Breast epithelium (tissue), 4 donors: ENCODE data around the gene SENP6. TPM values are rescaled to one million over a fixed set of nuclear protein-coding genes. Genes with fewer than 3 reads are reported as not detected.

Source experiments
- DNase-seq, 2 donors: peaks; one replicate each; pipeline ENCODE4 v3.0.0-alpha.2; 2019; ENCODE audit warnings: low spot score in 2 of 2
- H3K27ac ChIP-seq, 2 donors: fragments of 200-600 bp; sonication (generic) in 1 of 2; one replicate each; pipeline ENCODE4 v1.5.1; 2016 to 2019; ENCODE audit warnings: mild to moderate bottlenecking in 1 of 2
- H3K27me3 ChIP-seq, 2 donors: fragments of 200-600 bp; sonication (generic) in 1 of 2; one replicate each; pipeline versions ENCODE4 v1.5.1 to v1.6.0; 2017 to 2019; ENCODE audit warnings: control low read depth in 1 of 2, mild to moderate bottlenecking in 1 of 2
- H3K36me3 ChIP-seq: fragments of 200-600 bp; one replicate; pipeline ENCODE4 v1.5.1; 2019
- H3K4me1 ChIP-seq, 2 donors: fragments of 200-600 bp; sonication (generic); one replicate each; pipeline ENCODE4 v1.5.1; 2016 to 2019; ENCODE audit warnings: control low read depth in 1 of 2
- H3K4me3 ChIP-seq, 3 donors: fragments of 200-600 bp; sonication (generic); 1 replicate in 2 of 3; 2 replicates in 1 of 3; pipeline ENCODE4 v1.5.1; 2016 to 2019; ENCODE audit warnings: mild to moderate bottlenecking in 3 of 3, moderate library complexity in 2 of 3
- H3K9me3 ChIP-seq, 2 donors: fragments of 200-600 bp; sonication (generic) in 1 of 2; one replicate each; pipeline ENCODE4 v1.5.1; 2016 to 2019; ENCODE audit warnings: control low read depth in 1 of 2
- POLR2A ChIP-seq: fragments of 450-650 bp; IDR thresholded peaks from one replicate; pipeline ENCODE4 v1.6.1; 2016; ENCODE audit warnings: antibody characterized with exemption, mild to moderate bottlenecking, moderate library complexity
- POLR2AphosphoS5 ChIP-seq, 3 donors: sonication (generic); formaldehyde crosslinking; IDR thresholded peaks; one replicate each; pipeline ENCODE4 v1.6.1; 2017; ENCODE audit warnings: antibody characterized with exemption in 3 of 3
- intact Hi-C: fragments of 100-400 bp; cut with DNase I; formaldehyde crosslinking; loops from one replicate; pipeline ENCODE4 v1.15.1; 2023; ENCODE audit warnings: low total_unique reads
- total RNA-seq, 3 donors: library from RNA; depleted of rRNA; stranded (reverse); fragments of >200 nt; gene quantifications; one replicate each; pipeline ENCODE4 v1.1.0, GENCODE V29; 2016
- TF ChIP-seq, protein P1 (sequence below), 3 donors: fragments of 450-650 bp; IDR thresholded peaks; one replicate each; pipeline ENCODE4 v1.5.1; 2016 to 2017; ENCODE audit warnings: antibody characterized with exemption in 3 of 3, mild to moderate bottlenecking in 3 of 3, moderate library complexity in 3 of 3

SENP6 gene
- total RNA-seq, 3 donors from 2014 or later = 93.5 to 189 (median 152) TPM

- H3K36me3 ChIP-seq = no peaks in the 10 kb centered on the region
- TF ChIP-seq, protein P1, sequence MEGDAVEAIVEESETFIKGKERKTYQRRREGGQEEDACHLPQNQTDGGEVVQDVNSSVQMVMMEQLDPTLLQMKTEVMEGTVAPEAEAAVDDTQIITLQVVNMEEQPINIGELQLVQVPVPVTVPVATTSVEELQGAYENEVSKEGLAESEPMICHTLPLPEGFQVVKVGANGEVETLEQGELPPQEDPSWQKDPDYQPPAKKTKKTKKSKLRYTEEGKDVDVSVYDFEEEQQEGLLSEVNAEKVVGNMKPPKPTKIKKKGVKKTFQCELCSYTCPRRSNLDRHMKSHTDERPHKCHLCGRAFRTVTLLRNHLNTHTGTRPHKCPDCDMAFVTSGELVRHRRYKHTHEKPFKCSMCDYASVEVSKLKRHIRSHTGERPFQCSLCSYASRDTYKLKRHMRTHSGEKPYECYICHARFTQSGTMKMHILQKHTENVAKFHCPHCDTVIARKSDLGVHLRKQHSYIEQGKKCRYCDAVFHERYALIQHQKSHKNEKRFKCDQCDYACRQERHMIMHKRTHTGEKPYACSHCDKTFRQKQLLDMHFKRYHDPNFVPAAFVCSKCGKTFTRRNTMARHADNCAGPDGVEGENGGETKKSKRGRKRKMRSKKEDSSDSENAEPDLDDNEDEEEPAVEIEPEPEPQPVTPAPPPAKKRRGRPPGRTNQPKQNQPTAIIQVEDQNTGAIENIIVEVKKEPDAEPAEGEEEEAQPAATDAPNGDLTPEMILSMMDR (IDR thresholded peaks at IDR 0.05) = no peak
- no peak for TF ChIP-seq POLR2AphosphoS5 (IDR thresholded peaks at IDR 0.05)
- no peak for TF ChIP-seq POLR2A
These were observed 149.8 kb downstream of the SENP6 start for GRCh38 chr6:75751443-75751842.

DNA sequence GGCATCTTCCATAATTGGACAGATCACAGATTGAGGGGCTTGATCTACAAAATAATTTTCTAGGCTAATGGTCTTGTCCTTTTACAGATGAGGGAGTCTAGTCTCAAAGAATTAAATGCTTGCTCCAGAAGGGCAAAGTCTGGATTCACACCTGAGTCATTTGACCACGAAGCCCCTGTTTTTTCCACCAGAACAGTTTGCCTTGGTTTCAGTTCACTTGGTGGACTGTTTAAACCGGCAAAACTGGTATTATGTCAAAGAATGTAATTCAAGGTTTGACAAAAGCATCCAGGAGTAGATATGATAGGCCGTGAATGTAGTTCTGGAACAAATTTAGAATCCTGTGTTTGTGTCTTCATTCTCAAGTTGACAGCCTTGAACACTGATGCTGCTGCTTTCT lies 150.7 kb downstream of the SENP6 start:
- DNase-seq = no peak
- Histone ChIP-seq H3K9me3 (no peaks in the 10 kb centered on the region), H3K27me3 (no peaks in the 10 kb centered on the region), H3K27ac (peak overlapping the region in 1 of 2 donors; percentile 68), H3K4me3 (no peak overlapping the region), H3K4me1 (no peaks in the 10 kb centered on the region), H3K36me3 (no peaks in the 10 kb centered on the region)
- TF ChIP-seq, protein P1 (IDR thresholded peaks at IDR 0.05) = no peak
- no peak for TF ChIP-seq POLR2AphosphoS5 (IDR thresholded peaks at IDR 0.05)
- TF ChIP-seq POLR2A = no peak
- intact Hi-C loops = no loop called here

More at GRCh38 chr6:75751443-75751842, 149.8 kb downstream of the SENP6 start:
- no peaks in the 10 kb centered on the region for H3K9me3 ChIP-seq
- no peaks in the 10 kb centered on the region for H3K4me1 ChIP-seq
- intact Hi-C loops = no loop called here
- H3K4me3 ChIP-seq = no peak overlapping the region
- H3K27me3 ChIP-seq = no peaks in the 10 kb centered on the region
- no peak for DNase-seq
- peak overlapping the region in 1 of 2 donors; percentile 68 for H3K27ac ChIP-seq

DNA sequence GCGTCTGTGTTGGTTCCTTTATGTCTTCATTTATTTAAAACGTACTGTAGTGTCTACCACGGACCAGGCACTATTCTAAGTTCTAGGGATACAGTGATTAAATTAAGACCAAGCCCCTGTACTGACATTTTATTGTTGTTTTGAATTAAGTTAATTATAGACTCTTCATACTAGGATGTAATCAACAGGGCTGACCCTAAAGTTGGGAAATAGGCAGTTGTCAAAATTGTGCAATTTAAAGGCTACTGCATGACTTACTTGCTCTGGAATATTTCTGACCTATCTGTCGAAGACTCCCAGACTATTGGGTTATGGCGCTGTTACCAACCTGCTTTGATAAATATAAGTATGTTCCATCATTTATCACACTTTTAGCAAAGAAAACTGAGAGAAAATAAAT lies 154.0 kb downstream of the SENP6 start:
- intact Hi-C loops = no loop called here
- H3K27me3 ChIP-seq = no peaks in the 10 kb centered on the region
- no peaks in the 10 kb centered on the region for H3K4me1 ChIP-seq
- H3K27ac ChIP-seq = no peak overlapping the region
- no peak overlapping the region for H3K4me3 ChIP-seq
- H3K36me3 ChIP-seq = no peaks in the 10 kb centered on the region
- no peak for TF ChIP-seq POLR2A
- TF ChIP-seq, protein P1 (IDR thresholded peaks at IDR 0.05) = no peak
- TF ChIP-seq POLR2AphosphoS5 (IDR thresholded peaks at IDR 0.05) = no peak
- DNase-seq = no peak
- H3K9me3 ChIP-seq = no peaks in the 10 kb centered on the region

DNA sequence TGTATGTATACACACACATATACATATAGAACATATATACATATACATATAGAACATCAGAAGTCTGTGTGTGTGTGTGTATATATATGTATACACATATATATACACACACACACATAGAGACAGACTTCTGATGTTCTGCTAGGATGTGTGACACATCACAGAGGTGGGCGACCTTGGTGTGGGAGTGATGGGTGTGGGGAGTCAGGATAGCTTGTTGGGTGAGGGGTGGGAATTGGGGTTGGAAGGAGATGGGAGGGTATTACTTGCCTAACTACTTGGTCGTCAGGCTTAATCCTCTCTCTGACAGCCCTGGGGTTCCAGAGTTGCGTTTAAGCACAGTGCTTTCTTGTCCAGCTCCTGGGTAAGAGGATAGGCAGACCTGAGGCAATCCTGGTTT lies 155.6 kb downstream of the SENP6 start:
- DNase-seq = no peak
- intact Hi-C loops = no loop called here
- Histone ChIP-seq H3K4me1 (no peaks in the 10 kb centered on the region), H3K27me3 (no peaks in the 10 kb centered on the region), H3K9me3 (no peaks in the 10 kb centered on the region), H3K36me3 (no peaks in the 10 kb centered on the region), H3K27ac (no peak overlapping the region), H3K4me3 (no peak overlapping the region)
- TF ChIP-seq POLR2AphosphoS5 (IDR thresholded peaks at IDR 0.05) (no peak), POLR2A (no peak)
- TF ChIP-seq, protein P1 (IDR thresholded peaks at IDR 0.05) = no peak

DNA sequence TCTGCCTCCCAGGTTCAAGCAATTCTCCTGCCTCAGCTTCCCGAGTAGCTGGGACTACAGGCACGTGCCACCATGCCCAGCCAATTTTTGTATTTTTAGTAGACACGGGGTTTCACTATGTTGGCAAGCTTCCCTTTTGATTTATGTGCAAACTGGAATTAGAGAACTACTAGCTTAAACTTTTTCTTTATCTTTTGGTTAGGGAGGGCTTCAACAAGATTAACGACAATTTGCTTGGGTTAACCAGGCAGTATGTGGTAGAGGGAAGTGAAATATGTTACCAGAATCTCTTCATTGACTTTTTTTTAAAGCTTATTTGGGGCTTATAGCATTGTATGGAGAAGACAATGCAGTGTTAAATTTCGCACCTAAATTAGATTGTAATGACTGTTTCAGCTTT lies 156.4 kb downstream of the SENP6 start:
- TF ChIP-seq, protein P1 (IDR thresholded peaks at IDR 0.05) = no peak
- TF ChIP-seq POLR2AphosphoS5 (IDR thresholded peaks at IDR 0.05) = no peak
- TF ChIP-seq POLR2A = no peak
- H3K4me3 ChIP-seq = no peak overlapping the region
- no peak for DNase-seq

More for the DNA sequence above, 156.4 kb downstream of the SENP6 start:
- H3K4me1 ChIP-seq = no peaks in the 10 kb centered on the region
- no peaks in the 10 kb centered on the region for H3K36me3 ChIP-seq
- no peak overlapping the region for H3K27ac ChIP-seq
- intact Hi-C loops = no loop called here
- no peaks in the 10 kb centered on the region for H3K9me3 ChIP-seq
- H3K27me3 ChIP-seq = no peaks in the 10 kb centered on the region
